Stimulated activated CD4-positive, alpha-beta T cell treated with anti-CD3 and anti-CD28 coated beads, Interleukin-1b, Interleukin-23, amount 100 ng/mL, for 1 hour (primary cell): ENCODE measurements around the gene NTN1.

Experiments used
- DNase-seq, 2 donors: peaks; one replicate each; pipeline ENCODE4 v3.0.0-alpha.2; 2020; ENCODE audit warnings: low read depth in 2 of 2

The NTN1 gene

GRCh38 chr17:9037736-9038135 lies 16.4 kb downstream of the NTN1 start:
- no peak for DNase-seq

- no peak for DNase-seq
These were observed 17.1 kb downstream of the NTN1 start for GRCh38 chr17:9038380-9038779.

GRCh38 chr17:9044772-9045463 lies 23.6 kb downstream of the NTN1 start:
- DNase-seq: no peak

GRCh38 chr17:9050801-9051401 lies 29.6 kb downstream of the NTN1 start:
- no peak for DNase-seq

GRCh38 chr17:9051561-9051960 lies 30.3 kb downstream of the NTN1 start:
- DNase-seq: no peak

GRCh38 chr17:9052921-9053320 lies 31.6 kb downstream of the NTN1 start:
- DNase-seq: no peak

- DNase-seq: no peak
These were observed 32.1 kb downstream of the NTN1 start for GRCh38 chr17:9053406-9053805.

- DNase-seq: no peak
These were observed 33.0 kb downstream of the NTN1 start for GRCh38 chr17:9054126-9054975.

GRCh38 chr17:9055281-9055680 lies 34.0 kb downstream of the NTN1 start:
- DNase-seq: no peak

- no peak for DNase-seq
These were observed 35.3 kb downstream of the NTN1 start for GRCh38 chr17:9056566-9056965.

- no peak for DNase-seq
These were observed 36.0 kb downstream of the NTN1 start for GRCh38 chr17:9057310-9057709.

GRCh38 chr17:9062399-9062902 lies 41.1 kb downstream of the NTN1 start:
- DNase-seq: no peak

- DNase-seq: no peak
These were observed 43.1 kb downstream of the NTN1 start for GRCh38 chr17:9064311-9064834.

- no peak for DNase-seq
These were observed 49.7 kb downstream of the NTN1 start for GRCh38 chr17:9071016-9071415.

GRCh38 chr17:9071811-9072498 lies 50.6 kb downstream of the NTN1 start:
- no peak for DNase-seq

GRCh38 chr17:9072696-9073339 lies 51.5 kb downstream of the NTN1 start:
- DNase-seq: no peak

GRCh38 chr17:9074131-9074530 lies 52.8 kb downstream of the NTN1 start:
- no peak for DNase-seq

- DNase-seq: no peak
These were observed 58.3 kb downstream of the NTN1 start for GRCh38 chr17:9079461-9080103.

GRCh38 chr17:9080296-9080914 lies 59.1 kb downstream of the NTN1 start:
- DNase-seq: no peak

- no peak for DNase-seq
These were observed 59.7 kb downstream of the NTN1 start for GRCh38 chr17:9080983-9081382.
